Measurements from ENCODE around the gene UROC1.

Gene UROC1

DNA sequence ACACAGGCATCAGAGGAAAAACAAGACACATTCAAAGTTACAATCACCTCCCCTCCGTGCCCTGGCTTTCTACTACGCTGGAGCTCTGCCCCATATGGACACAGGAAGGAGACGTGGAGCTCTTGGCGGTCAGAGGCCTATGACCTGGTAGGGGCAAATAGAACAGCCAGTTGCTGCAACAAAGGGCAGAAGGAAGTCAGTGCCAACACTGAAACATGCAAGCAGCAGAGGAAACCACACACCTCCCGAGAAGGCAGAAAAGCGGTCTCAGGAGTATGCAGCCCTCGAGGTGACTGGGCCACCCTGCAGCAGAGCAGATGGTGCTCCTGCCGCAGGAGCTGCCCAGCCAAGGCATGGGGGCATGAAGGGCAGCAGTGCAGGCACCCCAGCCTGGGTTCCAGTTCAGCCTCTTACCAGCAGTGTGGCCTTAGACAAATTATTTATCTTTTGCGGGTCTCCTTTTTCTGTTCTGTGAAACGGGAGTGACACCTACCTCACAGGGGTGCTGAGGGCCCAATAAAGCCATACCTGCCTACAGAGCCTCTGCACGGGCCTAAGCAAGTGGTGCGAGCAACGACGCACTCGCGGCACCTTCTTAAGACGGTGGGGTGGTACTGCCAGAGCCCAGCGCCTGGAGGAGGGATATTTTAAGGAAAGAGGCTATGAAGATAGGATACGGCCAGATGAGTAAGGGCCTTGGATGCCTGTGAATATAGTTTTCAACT is 50.5 kb downstream of the UROC1 start:
- H3K4me3 ChIP-seq (ENCODE audit: low read length) = no peak overlapping the region

DNA sequence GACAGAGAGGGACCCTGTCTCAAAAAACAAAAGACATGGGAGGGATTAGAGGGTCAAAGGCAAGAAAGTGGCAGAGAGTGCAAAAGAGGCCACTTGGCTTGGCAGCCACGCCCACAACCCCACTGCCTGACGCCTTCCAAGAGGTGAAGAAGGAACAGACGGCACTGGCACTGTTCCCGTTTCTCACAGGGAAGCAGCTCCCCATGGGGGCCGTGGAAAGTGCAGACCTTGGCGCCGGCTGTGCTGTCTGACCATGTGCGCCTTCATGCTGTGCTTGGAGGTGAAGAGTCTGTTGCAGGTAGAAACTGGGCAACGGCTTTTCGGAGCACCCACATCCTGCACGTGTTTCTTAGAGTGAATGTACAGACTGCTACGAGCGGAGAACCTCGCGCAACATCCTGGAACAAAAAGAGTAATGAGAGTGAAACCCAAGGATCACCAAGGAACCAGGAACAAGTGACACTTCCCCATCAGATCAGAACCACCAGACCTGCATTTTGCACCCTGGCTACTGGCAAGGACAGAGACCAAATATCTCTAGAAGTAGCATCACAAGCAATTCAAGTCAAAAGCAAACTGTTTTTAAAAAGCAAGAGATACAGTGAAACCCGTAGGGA is 51.5 kb downstream of the UROC1 start:
- Histone ChIP-seq H3K9me3 (replicated peaks; ENCODE audit: insufficient read depth, low read length) (no peaks in the 10 kb centered on the region), H3K27ac (ENCODE audit: low read length) (no peak overlapping the region), H3F3A (ENCODE audit: insufficient read depth, low read length) (no peaks in the 10 kb centered on the region), H3K4me3 (ENCODE audit: low read length) (no peak overlapping the region), H3K4me2 (ENCODE audit: low read depth, low read length) (no peak overlapping the region), H3K36me3 (replicated peaks; ENCODE audit: insufficient read depth, low read length) (peaks cover 14% of the 10 kb centered on the region), H3K27me3 (replicated peaks; ENCODE audit: insufficient read depth, low read length) (no peaks in the 10 kb centered on the region), H3K79me2 (ENCODE audit: low read length) (peaks cover 76% of the 10 kb centered on the region), H4K20me1 (ENCODE audit: insufficient read depth, low read length) (no peaks in the 10 kb centered on the region), H3K9ac (ENCODE audit: low read length) (no peak overlapping the region), H3K9me2 (replicated peaks; ENCODE audit: insufficient read depth, low read length) (no peaks in the 10 kb centered on the region), H2AFZ (ENCODE audit: low read length) (no peak overlapping the region), H3K4me1 (ENCODE audit: low read length) (no peaks in the 10 kb centered on the region)
- no peak for DNase-seq
- TF ChIP-seq EZH2 (optimal IDR thresholded peaks at IDR 0.05; ENCODE audit: low read depth, low read length) (no peak), EZH2phosphoT487 (IDR thresholded peaks at IDR 0.05; ENCODE audit: low read length) (no peak)
- TF ChIP-seq, protein P1, sequence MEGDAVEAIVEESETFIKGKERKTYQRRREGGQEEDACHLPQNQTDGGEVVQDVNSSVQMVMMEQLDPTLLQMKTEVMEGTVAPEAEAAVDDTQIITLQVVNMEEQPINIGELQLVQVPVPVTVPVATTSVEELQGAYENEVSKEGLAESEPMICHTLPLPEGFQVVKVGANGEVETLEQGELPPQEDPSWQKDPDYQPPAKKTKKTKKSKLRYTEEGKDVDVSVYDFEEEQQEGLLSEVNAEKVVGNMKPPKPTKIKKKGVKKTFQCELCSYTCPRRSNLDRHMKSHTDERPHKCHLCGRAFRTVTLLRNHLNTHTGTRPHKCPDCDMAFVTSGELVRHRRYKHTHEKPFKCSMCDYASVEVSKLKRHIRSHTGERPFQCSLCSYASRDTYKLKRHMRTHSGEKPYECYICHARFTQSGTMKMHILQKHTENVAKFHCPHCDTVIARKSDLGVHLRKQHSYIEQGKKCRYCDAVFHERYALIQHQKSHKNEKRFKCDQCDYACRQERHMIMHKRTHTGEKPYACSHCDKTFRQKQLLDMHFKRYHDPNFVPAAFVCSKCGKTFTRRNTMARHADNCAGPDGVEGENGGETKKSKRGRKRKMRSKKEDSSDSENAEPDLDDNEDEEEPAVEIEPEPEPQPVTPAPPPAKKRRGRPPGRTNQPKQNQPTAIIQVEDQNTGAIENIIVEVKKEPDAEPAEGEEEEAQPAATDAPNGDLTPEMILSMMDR (IDR thresholded peaks at IDR 0.05; ENCODE audit: low read length) = no peak

More for the DNA sequence above, 50.5 kb downstream of the UROC1 start:
- H3K9me2 ChIP-seq (replicated peaks; ENCODE audit: insufficient read depth, low read length) = no peaks in the 10 kb centered on the region
- H3F3A ChIP-seq (ENCODE audit: insufficient read depth, low read length) = no peaks in the 10 kb centered on the region
- H4K20me1 ChIP-seq (ENCODE audit: insufficient read depth, low read length) = no peaks in the 10 kb centered on the region
- no peaks in the 10 kb centered on the region for H3K27me3 ChIP-seq (replicated peaks; ENCODE audit: insufficient read depth, low read length)
- no peak overlapping the region for H3K4me2 ChIP-seq (ENCODE audit: low read depth, low read length)
- no peak for DNase-seq
- H3K9me3 ChIP-seq (replicated peaks; ENCODE audit: insufficient read depth, low read length) = no peaks in the 10 kb centered on the region
- H2AFZ ChIP-seq (ENCODE audit: low read length) = no peak overlapping the region
- peaks cover 76% of the 10 kb centered on the region for H3K79me2 ChIP-seq (ENCODE audit: low read length)
- no peak overlapping the region for H3K27ac ChIP-seq (ENCODE audit: low read length)
- TF ChIP-seq EZH2 (optimal IDR thresholded peaks at IDR 0.05; ENCODE audit: low read depth, low read length) (no peak), EZH2phosphoT487 (IDR thresholded peaks at IDR 0.05; ENCODE audit: low read length) (no peak)
- TF ChIP-seq, protein P1 (IDR thresholded peaks at IDR 0.05; ENCODE audit: low read length) = no peak
- no peaks in the 10 kb centered on the region for H3K4me1 ChIP-seq (ENCODE audit: low read length)
- H3K36me3 ChIP-seq (replicated peaks; ENCODE audit: insufficient read depth, low read length) = peaks cover 14% of the 10 kb centered on the region; the same call in 1 of the 2 replicates
- no peak overlapping the region for H3K9ac ChIP-seq (ENCODE audit: low read length)

DNA sequence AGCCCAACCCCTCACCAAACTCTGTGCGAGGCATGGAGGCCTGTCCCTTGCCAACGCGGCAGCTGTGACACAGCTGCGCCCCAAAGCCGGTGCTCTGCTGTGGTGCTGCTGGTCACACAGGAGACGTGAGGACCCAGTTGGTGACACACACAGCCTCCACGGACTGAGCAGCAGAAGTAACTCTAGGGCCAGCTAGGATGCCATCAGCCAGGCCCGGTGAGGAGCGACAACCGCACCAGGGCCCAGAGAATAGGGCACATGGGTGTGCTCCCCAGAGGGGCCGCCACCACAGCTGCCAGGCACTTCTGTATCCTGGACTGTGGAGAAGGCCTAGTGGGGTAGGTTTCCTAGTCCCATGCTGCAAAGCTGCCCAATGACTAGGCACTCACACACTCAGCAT is 52.6 kb downstream of the UROC1 start:
- Histone ChIP-seq H2AFZ (ENCODE audit: low read length) (no peak overlapping the region), H3F3A (ENCODE audit: insufficient read depth, low read length) (no peaks in the 10 kb centered on the region), H3K27ac (ENCODE audit: low read length) (no peak overlapping the region), H3K4me2 (ENCODE audit: low read depth, low read length) (no peak overlapping the region), H3K4me3 (ENCODE audit: low read length) (no peak overlapping the region), H3K9me2 (replicated peaks; ENCODE audit: insufficient read depth, low read length) (no peaks in the 10 kb centered on the region), H4K20me1 (ENCODE audit: insufficient read depth, low read length) (no peaks in the 10 kb centered on the region), H3K36me3 (replicated peaks; ENCODE audit: insufficient read depth, low read length) (peaks cover 10% of the 10 kb centered on the region), H3K9ac (ENCODE audit: low read length) (no peak overlapping the region), H3K27me3 (replicated peaks; ENCODE audit: insufficient read depth, low read length) (no peaks in the 10 kb centered on the region), H3K4me1 (ENCODE audit: low read length) (no peaks in the 10 kb centered on the region), H3K9me3 (replicated peaks; ENCODE audit: insufficient read depth, low read length) (no peaks in the 10 kb centered on the region), H3K79me2 (ENCODE audit: low read length) (peaks cover 67% of the 10 kb centered on the region)
- TF ChIP-seq EZH2phosphoT487 (IDR thresholded peaks at IDR 0.05; ENCODE audit: low read length) (no peak), EZH2 (optimal IDR thresholded peaks at IDR 0.05; ENCODE audit: low read depth, low read length) (no peak)
- TF ChIP-seq, protein P1 (IDR thresholded peaks at IDR 0.05; ENCODE audit: low read length) = no peak
- DNase-seq = no peak
